GM12878 (cell line): Measurements from ENCODE around the gene LATS2. TPM values are rescaled to one million over a fixed set of nuclear protein-coding genes. Genes with fewer than 3 reads are reported as not detected.

Source experiments
- ATAC-seq: fragments of 200-7000 bp; cut with Tn5 transposase; 3 replicates; pipeline ENCODE4 v1.9.1; 2020; ENCODE audit warnings: mild to moderate bottlenecking, moderate library complexity
- BruUV-seq: library from RNA; stranded (reverse); fragments of 400-500 nt; replicated peaks from 2 replicates; lab custom pipeline; 2021; lab: Mats Ljungman, UMichigan
- CTCF ChIA-PET: fragments of 300-600 bp; sonication (Branson Sonifier 250); formaldehyde crosslinking; extraction: SDS; loops from one replicate; lab custom pipeline; 2021; ENCODE audit warnings: inconsistent platforms; lab: Yijun Ruan, JAX
- POLR2A ChIA-PET: fragments of 350-600 bp; formaldehyde crosslinking; extraction: SDS; loops from one replicate; lab custom pipeline; 2021; ENCODE audit warnings: inconsistent platforms; lab: Charles Lee
- RAD21 ChIA-PET: fragments of 300-600 bp; sonication (Branson Sonifier 250); formaldehyde crosslinking; loops from one replicate; lab custom pipeline; 2023; ENCODE audit warnings: antibody characterized with exemption; ENCODE audit not compliant: unreplicated experiment; lab: Charles Lee
- SMC1A ChIA-PET: fragments of 300-600 bp; sonication (Branson Sonifier 250); formaldehyde crosslinking; loops from one replicate; lab custom pipeline; 2023; ENCODE audit not compliant: unreplicated experiment, uncharacterized antibody; lab: Charles Lee
- DNase-seq: peaks from one replicate; pipeline ENCODE4 v3.0.0-alpha.2; 2011; ENCODE audit warnings: low read depth, low spot score
- FAIRE-seq: peaks from 3 replicates; lab custom pipeline; 2011; peaks lifted over from hg19 to GRCh38; lab: Jason Lieb, UNC
- H2AFZ ChIP-seq: 2 replicates; pipeline ENCODE4 v1.6.0; 2011; ENCODE audit warnings: low read depth, low read length, control low read depth; ENCODE audit not compliant: control insufficient read depth
- H3K27ac ChIP-seq: 2 replicates; pipeline ENCODE4 v1.5.1; 2011; ENCODE audit warnings: control low read depth; ENCODE audit not compliant: control insufficient read depth, insufficient read depth
- H3K27me3 ChIP-seq, 2 experiments: replicated peaks in 1 of 2; 2 replicates each; pipeline versions ENCODE4 v1.6.0 to v1.6.1; 2011; ENCODE audit warnings: low read length in 1 of 2; ENCODE audit not compliant: control insufficient read depth in 2 of 2, insufficient read depth in 2 of 2
- H3K36me3 ChIP-seq, 2 experiments: 2 replicates each; pipeline ENCODE4 v1.5.1; 2011; ENCODE audit warnings: low read length in 1 of 2; ENCODE audit not compliant: control insufficient read depth in 2 of 2, insufficient read depth in 2 of 2
- H3K4me1 ChIP-seq: 2 replicates; pipeline ENCODE4 v1.6.1; 2011; ENCODE audit warnings: mild to moderate bottlenecking, low read length, moderate library complexity, mixed read lengths; ENCODE audit not compliant: control insufficient read depth, insufficient read depth
- H3K4me2 ChIP-seq: 2 replicates; pipeline ENCODE4 v1.6.0; 2011; ENCODE audit warnings: control low read depth; ENCODE audit not compliant: control insufficient read depth, insufficient read depth
- H3K4me3 ChIP-seq: fragments of 200-600 bp; sonication (generic); 2 replicates; pipeline ENCODE4 v1.5.1; 2016
- H3K79me2 ChIP-seq: 2 replicates; pipeline ENCODE4 v1.6.0; 2011; ENCODE audit warnings: low read length; ENCODE audit not compliant: control insufficient read depth, insufficient read depth
- H3K9ac ChIP-seq: 2 replicates; pipeline ENCODE4 v1.8.0; 2011; ENCODE audit warnings: low read length, control low read depth, mixed read lengths; ENCODE audit not compliant: control insufficient read depth, insufficient read depth
- H3K9me3 ChIP-seq: replicated peaks from 3 replicates; pipeline ENCODE4 v1.5.1; 2011; ENCODE audit warnings: mild to moderate bottlenecking, low read length; ENCODE audit not compliant: control insufficient read depth, insufficient read depth
- H4K20me1 ChIP-seq: 2 replicates; pipeline ENCODE4 v1.6.0; 2011; ENCODE audit not compliant: control insufficient read depth, insufficient read depth
- ATF3 ChIP-seq: IDR thresholded peaks from 2 replicates; pipeline ENCODE4 v1.6.1; 2011; ENCODE audit warnings: low read depth, mild to moderate bottlenecking, low read length, moderate library complexity, borderline replicate concordance; ENCODE audit errors: extremely low read depth
- BACH1 ChIP-seq: fragments of 450-650 bp; IDR thresholded peaks from 2 replicates; pipeline ENCODE4 v1.6.1; 2017; ENCODE audit warnings: mild to moderate bottlenecking, borderline replicate concordance
- BRCA1 ChIP-seq: IDR thresholded peaks from 2 replicates; pipeline ENCODE4 v1.6.1; 2011; ENCODE audit warnings: low read depth, low read length, improper control_type of control experiment
- IKZF1 ChIP-seq: fragments of 450-650 bp; conservative IDR thresholded peaks from 2 replicates; pipeline ENCODE4 v1.6.1; 2017; ENCODE audit warnings: antibody characterized with exemption, mild to moderate bottlenecking
- KLF5 ChIP-seq: fragments of 450-650 bp; IDR thresholded peaks from 2 replicates; pipeline ENCODE4 v1.6.1; 2014; ENCODE audit warnings: mild to moderate bottlenecking; ENCODE audit not compliant: partially characterized antibody
- MEF2B ChIP-seq: fragments of 450-650 bp; IDR thresholded peaks from 2 replicates; pipeline ENCODE4 v1.6.1; 2018; ENCODE audit warnings: mild to moderate bottlenecking, moderate library complexity; ENCODE audit not compliant: partially characterized antibody, poor library complexity, severe bottlenecking
- NFYA ChIP-seq: IDR thresholded peaks from 2 replicates; pipeline ENCODE4 v1.6.1; 2011; ENCODE audit warnings: low read depth, mild to moderate bottlenecking, low read length, improper control_type of control experiment, borderline replicate concordance
- NR2F1 ChIP-seq: fragments of 450-650 bp; conservative IDR thresholded peaks from 2 replicates; pipeline ENCODE4 v1.6.1; 2017; ENCODE audit warnings: mild to moderate bottlenecking
- POLR2AphosphoS2 ChIP-seq: IDR thresholded peaks from 2 replicates; pipeline ENCODE4 v1.6.1; 2011; ENCODE audit warnings: low read depth, mild to moderate bottlenecking, low read length, improper control_type of control experiment, moderate library complexity
- RBBP5 ChIP-seq: fragments of 200-600 bp; sonication (generic); conservative IDR thresholded peaks from 2 replicates; pipeline ENCODE4 v1.6.1; 2016
- RFX5 ChIP-seq: IDR thresholded peaks from 2 replicates; pipeline ENCODE4 v1.6.1; 2011; ENCODE audit warnings: low read depth, low read length, improper control_type of control experiment
- TCF12 ChIP-seq: IDR thresholded peaks from 2 replicates; pipeline ENCODE4 v1.6.1; 2011; ENCODE audit warnings: low read depth, mild to moderate bottlenecking, low read length
- TCF7 ChIP-seq: IDR thresholded peaks from 2 replicates; pipeline ENCODE4 v1.6.1; 2014; ENCODE audit warnings: antibody characterized with exemption, borderline replicate concordance
- USF2 ChIP-seq: IDR thresholded peaks from 2 replicates; pipeline ENCODE4 v1.6.1; 2011; ENCODE audit warnings: low read depth, low read length, improper control_type of control experiment, borderline replicate concordance
- YY1 ChIP-seq: IDR thresholded peaks from 2 replicates; pipeline ENCODE4 v1.6.1; 2011; ENCODE audit warnings: low read depth, mild to moderate bottlenecking, low read length
- ZNF274 ChIP-seq: IDR thresholded peaks from one replicate; pipeline ENCODE4 v1.8.0; 2011; ENCODE audit not compliant: insufficient read length, insufficient read depth
- WGBS: methylation state at CpG from one replicate; pipeline ENCODE4 v1.1.6; 2016; ENCODE audit warnings: low lambda C conversion rate; ENCODE audit not compliant: insufficient replicate concordance, insufficient coverage; ENCODE audit errors: missing lambda C conversion rate; 5-methylcytosine and 5-hydroxymethylcytosine counted together
- in situ Hi-C: fragments of 300-500 bp; cut with MboI; formaldehyde crosslinking; loops from 9 replicates; pipeline ENCODE4 v1.14.3; 2018; ENCODE audit warnings: mixed read lengths
- intact Hi-C: fragments of 100-400 bp; cut with micrococcal nuclease; formaldehyde crosslinking; loops from one replicate; pipeline ENCODE4 v1.14.2; 2022; ENCODE audit not compliant: unreplicated experiment
- polyA plus RNA-seq, 11 experiments: library from polyadenylated mRNA; depleted of rRNA in 4 of 11; unstranded in 6 of 11; stranded (reverse) in 5 of 11; fragments of >200 nt; fragmentation: Nextera tagmentation in 4 of 11; fragmentation: Illumina TruSeq in 1 of 11; extraction: Ambion mirVana in 4 of 11; extraction: Trizol in 1 of 11; gene quantifications; 1 replicate in 1 of 11; 2 replicates in 10 of 11; pipeline versions ENCODE4 v1.2.1 to v1.2.3, GENCODE V29; 2011 to 2016; ENCODE audit warnings: inconsistent platforms in 2 of 11, missing spikeins in 2 of 11, low read depth in 1 of 11
- total RNA-seq, 4 experiments: library from RNA; depleted of rRNA in 3 of 4; stranded (reverse); fragments of >200 nt in 3 of 4; fragmentation: Illumina TruSeq in 1 of 4; extraction: Trizol in 1 of 4; gene quantifications; 2 replicates each; pipeline versions ENCODE4 v1.2.1 to v1.2.3, GENCODE V29; 2013 to 2021

Gene LATS2
- total and polyA plus RNA-seq, 10 of the 15 experiments (the other 5 are each of a cell fraction or from before 2014, with no cell fraction given) = 0.90 to 7.8 (median 2.0) TPM

DNA sequence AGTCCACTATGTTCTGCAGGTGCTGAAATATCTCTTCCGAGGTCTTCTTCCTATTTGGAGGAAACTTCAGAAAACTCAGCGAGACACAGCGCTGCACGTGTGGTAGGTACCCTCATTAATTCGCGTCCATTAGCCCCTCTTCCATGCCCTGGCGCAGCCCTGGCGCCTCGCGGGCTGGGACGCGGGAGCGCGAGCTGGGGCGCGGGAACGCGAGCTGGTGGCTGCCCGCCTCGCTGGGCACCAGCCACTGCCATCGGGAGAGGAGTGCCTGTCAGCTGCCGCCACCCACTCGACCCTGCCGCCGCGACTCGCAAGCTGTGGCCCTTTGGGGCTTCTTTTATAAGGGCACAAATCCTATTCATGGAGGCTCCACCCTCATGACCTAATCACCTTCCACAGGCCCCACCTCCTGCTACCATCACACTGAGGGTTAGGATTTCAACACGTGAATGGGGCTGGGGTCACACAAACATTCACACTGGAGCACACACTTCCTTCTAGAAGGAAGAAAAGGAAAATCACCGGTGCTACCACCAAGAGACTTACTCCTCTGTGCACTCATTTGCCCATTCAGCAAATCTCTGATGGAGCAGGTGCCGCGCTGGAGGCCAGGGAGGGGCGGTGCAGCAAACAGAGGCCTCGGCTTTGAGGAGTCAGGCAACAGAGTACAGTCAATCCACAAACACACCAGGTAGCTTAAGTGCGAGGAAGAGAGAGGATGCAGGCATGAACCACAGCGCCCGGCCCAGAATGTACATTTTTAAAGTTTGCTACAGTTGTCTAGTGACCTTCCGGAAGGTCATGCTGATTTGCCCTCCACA lies 43.0 kb upstream of the LATS2 start:
- Histone ChIP-seq H3K4me1 (no peaks in the 10 kb centered on the region), H3K9ac (no peak overlapping the region), H2AFZ (no peak overlapping the region), H3K79me2 (no peaks in the 10 kb centered on the region), H3K9me3 (no peaks in the 10 kb centered on the region), H3K36me3 (no peaks in the 10 kb centered on the region), H3K27ac (no peak overlapping the region), H3K4me3 (no peak overlapping the region), H3K4me2 (no peak overlapping the region), H3K27me3 (no peaks in the 10 kb centered on the region), H4K20me1 (no peaks in the 10 kb centered on the region)
- ChIA-PET RAD21 (no interaction called here), CTCF (no interaction called here), SMC1A (no interaction called here), POLR2A (no interaction called here)
- ATAC-seq (no peak), DNase-seq (no peak), FAIRE-seq (no peak)
- 88% methylated on average over 37 of the region's 37 CpGs for WGBS
- intact Hi-C loops (no loop called here), in situ Hi-C loops (loop anchor here (25.0 kb wide), 1 partner anchor 1683 kb away; no protein-coding TSS in a partner anchor)
- TF ChIP-seq YY1 = no peak
- no peak for TF ChIP-seq IKZF1
- TF ChIP-seq BACH1 = no peak
- no TSS peak for BruUV-seq

GRCh38 chr13:21101865-21102576 lies 40.6 kb upstream of the LATS2 start:
- Histone ChIP-seq H3K9ac (no peak overlapping the region), H3K4me2 (no peak overlapping the region), H4K20me1 (no peaks in the 10 kb centered on the region), H3K4me3 (no peak overlapping the region), H3K27ac (no peak overlapping the region), H2AFZ (no peak overlapping the region), H3K4me1 (no peaks in the 10 kb centered on the region), H3K9me3 (no peaks in the 10 kb centered on the region), H3K27me3 (no peaks in the 10 kb centered on the region), H3K79me2 (no peaks in the 10 kb centered on the region), H3K36me3 (no peaks in the 10 kb centered on the region)
- DNase-seq (no peak), FAIRE-seq (no peak), ATAC-seq (no peak)
- no TSS peak for BruUV-seq
- 56% methylated on average over 12 of the region's 12 CpGs for WGBS
- ChIA-PET RAD21 (no interaction called here), CTCF (no interaction called here), SMC1A (interaction anchor here (1.3 kb wide), 1 partner anchor 10 kb away, joined by 4 read pairs; no protein-coding TSS in a partner anchor), POLR2A (no interaction called here)
- intact Hi-C loops (no loop called here), in situ Hi-C loops (loop anchor here (25.0 kb wide), 1 partner anchor 1685 kb away; no protein-coding TSS in a partner anchor)
- TF ChIP-seq NR2F1 (no peak), USF2 (no peak), KLF5 (no peak), TCF12 (no peak), MEF2B (no peak), POLR2AphosphoS2 (no peak), RFX5 (no peak), BRCA1 (no peak), ATF3 (no peak), NFYA (no peak), TCF7 (no peak), YY1 (no peak), RBBP5 (no peak), ZNF274 (no peak)
